NOMO-1 treated with dmso at 0.1 percent for 144 hours (cell line): ENCODE measurements around the gene TPP2.

ENCODE experiments used
- DNase-seq: peaks from one replicate; lab custom pipeline; 2025; ENCODE audit not compliant: unreplicated experiment; lab: John Stamatoyannopoulos, UW

TPP2 gene

GRCh38 chr13:102718746-102719145 lies 122.0 kb downstream of the TPP2 start:
- no peak for DNase-seq

GRCh38 chr13:102721800-102722231 lies 125.0 kb downstream of the TPP2 start:
- DNase-seq = no peak

- no peak for DNase-seq
These were observed 128.1 kb downstream of the TPP2 start for GRCh38 chr13:102724923-102725322.

- no peak for DNase-seq
These were observed 129.6 kb downstream of the TPP2 start for GRCh38 chr13:102726430-102726829.
